Neural crest cell (in vitro differentiated cells): ENCODE results near the gene MRPL10. TPM values are rescaled to one million over a fixed set of nuclear protein-coding genes. Genes with fewer than 3 reads are reported as not detected.

Source experiments
- DNase-seq: peaks from one replicate; pipeline ENCODE4 v3.0.0; 2021; ENCODE audit warnings: low read depth, mixed read lengths, low spot score
- H3K27ac Mint-ChIP-seq: one replicate; pipeline ENCODE4 v1.8.0; 2021; ENCODE audit warnings: mild to moderate bottlenecking, mixed read lengths; ENCODE audit not compliant: unreplicated experiment
- H3K27me3 Mint-ChIP-seq: 2 replicates; pipeline ENCODE4 v1.8.0; 2021; ENCODE audit warnings: low read depth, mild to moderate bottlenecking, mixed read lengths
- H3K36me3 Mint-ChIP-seq: 2 replicates; pipeline ENCODE4 v1.8.0; 2021; ENCODE audit warnings: low read depth, mild to moderate bottlenecking, mixed read lengths
- H3K4me1 Mint-ChIP-seq: 2 replicates; pipeline ENCODE4 v1.8.0; 2021; ENCODE audit warnings: mixed read lengths
- H3K4me3 Mint-ChIP-seq: one replicate; pipeline ENCODE4 v1.8.0; 2021; ENCODE audit warnings: mild to moderate bottlenecking, mixed read lengths
- H3K9me3 Mint-ChIP-seq: 2 replicates; pipeline ENCODE4 v1.8.0; 2021; ENCODE audit warnings: mixed read lengths
- CTCF ChIP-seq: fragments of 200-600 bp; sonication (generic); conservative IDR thresholded peaks from 2 replicates; pipeline ENCODE4 v1.5.0; 2021; ENCODE audit warnings: antibody characterized with exemption, mild to moderate bottlenecking
- total RNA-seq: library from RNA; stranded (reverse); gene quantifications from 2 replicates; pipeline ENCODE4 v1.2.1, GENCODE V29; 2021

The MRPL10 gene
- total RNA-seq, 1 donor from 2014 or later: 50.0 TPM

GRCh38 chr17:47819475-47819874 lies 11.9 kb downstream of the MRPL10 start:
- no peak for TF ChIP-seq CTCF
- Mint-ChIP-seq H3K27ac (no peak overlapping the region), H3K9me3 (no peaks in the 10 kb centered on the region), H3K36me3 (no peaks in the 10 kb centered on the region), H3K4me1 (peaks cover 17% of the 10 kb centered on the region), H3K27me3 (no peaks in the 10 kb centered on the region), H3K4me3 (peak overlapping the region; percentile 9)
- DNase-seq: no peak

- H3K27ac Mint-ChIP-seq: no peak overlapping the region
Measured at GRCh38 chr17:47818002-47818695, 13.2 kb downstream of the MRPL10 start.

GRCh38 chr17:47816947-47817346 lies 14.4 kb downstream of the MRPL10 start:
- peak overlapping the region; percentile 43 for H3K27ac Mint-ChIP-seq
- no peak overlapping the region for H3K4me3 Mint-ChIP-seq
- H3K27me3 Mint-ChIP-seq: no peaks in the 10 kb centered on the region
- no peaks in the 10 kb centered on the region for H3K9me3 Mint-ChIP-seq
- DNase-seq: no peak
- peaks cover 14% of the 10 kb centered on the region for H3K4me1 Mint-ChIP-seq
- no peaks in the 10 kb centered on the region for H3K36me3 Mint-ChIP-seq
- no peak for TF ChIP-seq CTCF

More at GRCh38 chr17:47818002-47818695, 13.2 kb downstream of the MRPL10 start:
- Mint-ChIP-seq H3K27me3 (no peaks in the 10 kb centered on the region), H3K36me3 (no peaks in the 10 kb centered on the region), H3K9me3 (no peaks in the 10 kb centered on the region), H3K4me3 (no peak overlapping the region), H3K4me1 (peaks cover 17% of the 10 kb centered on the region)
- DNase-seq: no peak
- no peak for TF ChIP-seq CTCF

- no peak for DNase-seq
- Mint-ChIP-seq H3K36me3 (no peaks in the 10 kb centered on the region), H3K27me3 (no peaks in the 10 kb centered on the region), H3K4me3 (no peak overlapping the region), H3K9me3 (no peaks in the 10 kb centered on the region), H3K27ac (no peak overlapping the region), H3K4me1 (peaks cover 6% of the 10 kb centered on the region)
- TF ChIP-seq CTCF: no peak
Measured at GRCh38 chr17:47816111-47816735, 15.1 kb downstream of the MRPL10 start.

- Mint-ChIP-seq H3K27me3 (no peaks in the 10 kb centered on the region), H3K36me3 (no peaks in the 10 kb centered on the region), H3K4me1 (no peaks in the 10 kb centered on the region), H3K4me3 (no peak overlapping the region), H3K9me3 (no peaks in the 10 kb centered on the region), H3K27ac (no peak overlapping the region)
- no peak for DNase-seq
- no peak for TF ChIP-seq CTCF
Measured at GRCh38 chr17:47815106-47815918, 16.0 kb downstream of the MRPL10 start.
